GM18858 (cell line): ENCODE measurements around the gene C16orf46.

Source experiments
- ATAC-seq: cut with Tn5 transposase; IDR thresholded peaks from one replicate; pipeline ENCODE4 v1.9.1; 2021; ENCODE audit not compliant: unreplicated experiment

Gene C16orf46

GRCh38 chr16:81018496-81018895 lies 58.5 kb downstream of the C16orf46 start:
- no peak for ATAC-seq

GRCh38 chr16:81014672-81015071 lies 62.4 kb downstream of the C16orf46 start:
- ATAC-seq = no peak

- no peak for ATAC-seq
Measured at GRCh38 chr16:81012974-81013373, 64.1 kb downstream of the C16orf46 start.
